ENCODE results near the gene DDIT3. TPM values are rescaled to one million over a fixed set of nuclear protein-coding genes. Genes with fewer than 3 reads are reported as not detected.

Gene DDIT3
- total and polyA plus RNA-seq, 5 donors = 21.8 to 54.6 (median 22.3) TPM

DNA sequence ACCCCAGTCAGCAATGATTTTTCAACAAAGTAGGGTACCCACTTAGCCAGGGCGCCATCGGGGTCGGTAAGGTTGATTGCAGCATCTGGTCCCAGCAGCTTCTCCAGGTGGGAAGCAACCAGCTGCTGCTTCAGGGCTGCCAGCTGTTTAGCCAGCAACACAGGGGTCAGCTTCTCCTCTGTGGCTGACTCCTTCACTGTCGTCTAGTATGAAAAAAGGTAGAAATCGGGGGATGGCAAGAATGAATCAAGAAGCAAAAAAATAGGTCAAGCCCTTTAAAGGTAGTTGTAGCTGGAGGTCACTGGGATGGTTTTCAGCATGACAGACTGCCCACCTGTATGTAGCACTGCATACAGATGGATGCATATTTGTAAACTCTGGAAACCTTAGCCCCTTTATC, 13.9 kb upstream of the DDIT3 start:
- Histone ChIP-seq H3K9me3 (ENCODE audit: control insufficient read depth, low read length) (no peaks in the 10 kb centered on the region), H3K4me1 (ENCODE audit: control insufficient read depth, insufficient read depth, low read length) (no peaks in the 10 kb centered on the region), H3K27me3 (ENCODE audit: control insufficient read depth, insufficient read depth) (no peaks in the 10 kb centered on the region), H3K27ac (ENCODE audit: low read length) (no peak overlapping the region), H3K4me3 (ENCODE audit: low read length) (no peak overlapping the region)
- DNase-seq (no peak), ATAC-seq (no peak)
- 93% methylated on average over 5 of the region's 5 CpGs for WGBS
- intact Hi-C loops (cut with DNase I) = no loop called here

DNA sequence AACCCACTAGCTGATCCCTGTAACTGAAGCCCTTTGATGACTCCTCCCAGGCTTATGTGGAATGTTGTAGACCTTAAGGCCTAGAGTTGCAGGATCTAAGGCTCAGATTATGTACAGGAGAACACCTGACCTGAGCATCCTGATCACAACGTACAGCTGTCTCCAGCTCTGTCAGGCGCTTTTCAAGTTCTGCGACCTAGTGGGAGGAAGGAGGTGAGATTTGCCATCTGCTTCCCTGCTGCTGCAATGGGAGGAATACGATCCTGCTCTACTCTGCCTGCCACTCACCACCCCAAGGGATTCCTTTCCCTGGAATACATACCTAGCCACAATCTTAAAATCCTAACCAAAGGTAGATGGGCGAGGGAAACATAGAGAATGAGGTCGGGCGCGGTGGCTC, 12.8 kb upstream of the DDIT3 start:
- H3K27me3 ChIP-seq (ENCODE audit: control insufficient read depth, insufficient read depth) = no peaks in the 10 kb centered on the region
- H3K9me3 ChIP-seq (ENCODE audit: control insufficient read depth, low read length) = no peaks in the 10 kb centered on the region
- intact Hi-C loops (cut with DNase I) = no loop called here
- ATAC-seq = no peak
- 90% methylated on average over 8 of the region's 8 CpGs for WGBS
- no peak overlapping the region for H3K4me3 ChIP-seq (ENCODE audit: low read length)
- no peak overlapping the region for H3K27ac ChIP-seq (ENCODE audit: low read length)
- DNase-seq = no peak
- H3K4me1 ChIP-seq (ENCODE audit: control insufficient read depth, insufficient read depth, low read length) = no peaks in the 10 kb centered on the region

DNA sequence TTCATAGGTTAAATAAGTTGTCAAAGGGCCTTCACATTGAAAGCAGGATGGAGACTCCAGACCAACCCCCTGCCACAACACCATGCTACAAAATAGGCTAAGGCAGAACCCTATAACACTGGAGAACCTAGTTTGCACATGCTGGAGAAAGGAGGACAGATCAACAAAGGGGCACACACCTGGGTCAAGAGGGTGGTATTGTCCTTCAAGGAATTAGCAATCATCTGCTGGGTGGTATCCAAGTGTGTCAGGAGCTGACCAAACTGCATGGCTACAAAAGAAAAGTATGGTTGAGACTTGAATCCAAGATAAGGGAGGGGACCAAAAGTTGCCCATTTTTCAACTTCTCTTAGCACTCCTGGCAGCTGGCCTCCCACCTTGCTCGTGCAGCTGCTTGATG, 11.5 kb upstream of the DDIT3 start:
- ATAC-seq = no peak
- intact Hi-C loops (cut with DNase I) = no loop called here
- H3K4me1 ChIP-seq (ENCODE audit: control insufficient read depth, insufficient read depth, low read length) = no peaks in the 10 kb centered on the region
- H3K4me3 ChIP-seq (ENCODE audit: low read length) = no peak overlapping the region
- no peaks in the 10 kb centered on the region for H3K9me3 ChIP-seq (ENCODE audit: control insufficient read depth, low read length)
- DNase-seq = no peak
- no peaks in the 10 kb centered on the region for H3K27me3 ChIP-seq (ENCODE audit: control insufficient read depth, insufficient read depth)
- H3K27ac ChIP-seq (ENCODE audit: low read length) = no peak overlapping the region
- 79% methylated on average over 1 of the region's 1 CpG for WGBS

DNA sequence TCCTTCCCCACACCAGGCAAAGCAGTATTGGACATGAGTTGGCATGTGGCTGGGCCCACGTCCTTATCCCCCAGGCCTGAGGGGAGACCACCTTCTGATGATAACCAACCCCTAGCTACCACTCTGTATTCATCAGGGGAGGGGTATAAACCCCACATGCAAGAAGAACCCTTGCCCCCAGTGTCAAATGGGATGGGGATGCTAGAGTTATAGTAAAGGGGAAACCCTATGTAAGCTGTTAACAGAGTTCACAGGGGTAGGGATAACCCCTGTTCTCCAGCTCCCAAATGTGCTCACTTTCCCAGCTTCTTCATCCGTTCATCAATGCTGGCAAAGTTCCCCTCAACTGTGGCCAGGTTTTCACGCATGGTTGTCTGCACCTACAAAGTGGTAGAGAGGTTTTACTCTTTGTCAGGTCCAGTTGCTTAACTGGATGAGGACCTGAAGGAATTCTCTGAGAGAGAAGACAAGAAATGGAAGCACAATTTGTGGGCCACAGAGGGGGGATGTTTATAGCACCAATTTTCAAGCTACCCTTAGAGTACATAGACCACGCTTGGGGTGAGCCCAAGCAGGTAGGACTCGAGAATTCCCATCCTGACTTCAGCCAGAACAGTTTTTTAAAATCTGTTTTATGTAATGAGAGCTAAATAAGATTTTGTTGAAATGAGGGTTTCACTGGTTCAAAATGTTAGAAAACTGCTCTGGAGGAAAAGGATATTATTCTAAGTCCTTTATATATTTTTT, 10.3 kb upstream of the DDIT3 start:
- H3K9me3 ChIP-seq (ENCODE audit: control insufficient read depth, low read length) = no peaks in the 10 kb centered on the region
- H3K27ac ChIP-seq (ENCODE audit: low read length) = no peak overlapping the region
- no peaks in the 10 kb centered on the region for H3K27me3 ChIP-seq (ENCODE audit: control insufficient read depth, insufficient read depth)
- DNase-seq (no peak), ATAC-seq (no peak)
- H3K4me3 ChIP-seq (ENCODE audit: low read length) = no peak overlapping the region
- H3K4me1 ChIP-seq (ENCODE audit: control insufficient read depth, insufficient read depth, low read length) = no peaks in the 10 kb centered on the region
- intact Hi-C loops (cut with DNase I) = no loop called here
- 67% methylated on average over 5 of the region's 5 CpGs for WGBS

DNA sequence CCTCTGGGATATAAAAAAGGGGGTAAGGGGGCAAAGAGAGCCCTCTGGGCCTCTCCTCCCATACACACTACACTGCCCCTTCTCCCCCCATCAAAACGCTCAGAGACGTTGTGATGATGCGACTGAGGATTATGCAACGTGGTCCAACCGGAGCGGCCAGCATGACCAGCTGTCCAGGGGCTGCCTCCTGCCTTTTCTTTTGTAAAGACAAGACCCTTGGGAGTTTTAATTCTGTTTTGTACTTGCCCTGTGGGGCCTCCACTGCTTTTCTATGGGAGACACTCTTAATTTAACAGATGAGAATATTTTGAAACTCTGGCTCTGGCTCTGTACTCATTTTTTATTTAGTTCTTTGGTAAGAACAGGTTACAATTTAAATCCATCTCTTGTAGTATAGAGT, 9.5 kb upstream of the DDIT3 start:
- intact Hi-C loops (cut with DNase I) = no loop called here
- 57% methylated on average over 6 of the region's 6 CpGs for WGBS
- H3K4me3 ChIP-seq (ENCODE audit: low read length) = no peak overlapping the region
- H3K9me3 ChIP-seq (ENCODE audit: control insufficient read depth, low read length) = no peaks in the 10 kb centered on the region
- H3K27me3 ChIP-seq (ENCODE audit: control insufficient read depth, insufficient read depth) = no peaks in the 10 kb centered on the region
- DNase-seq (no peak), ATAC-seq (no peak)
- no peak overlapping the region for H3K27ac ChIP-seq (ENCODE audit: low read length)
- no peaks in the 10 kb centered on the region for H3K4me1 ChIP-seq (ENCODE audit: control insufficient read depth, insufficient read depth, low read length)

DNA sequence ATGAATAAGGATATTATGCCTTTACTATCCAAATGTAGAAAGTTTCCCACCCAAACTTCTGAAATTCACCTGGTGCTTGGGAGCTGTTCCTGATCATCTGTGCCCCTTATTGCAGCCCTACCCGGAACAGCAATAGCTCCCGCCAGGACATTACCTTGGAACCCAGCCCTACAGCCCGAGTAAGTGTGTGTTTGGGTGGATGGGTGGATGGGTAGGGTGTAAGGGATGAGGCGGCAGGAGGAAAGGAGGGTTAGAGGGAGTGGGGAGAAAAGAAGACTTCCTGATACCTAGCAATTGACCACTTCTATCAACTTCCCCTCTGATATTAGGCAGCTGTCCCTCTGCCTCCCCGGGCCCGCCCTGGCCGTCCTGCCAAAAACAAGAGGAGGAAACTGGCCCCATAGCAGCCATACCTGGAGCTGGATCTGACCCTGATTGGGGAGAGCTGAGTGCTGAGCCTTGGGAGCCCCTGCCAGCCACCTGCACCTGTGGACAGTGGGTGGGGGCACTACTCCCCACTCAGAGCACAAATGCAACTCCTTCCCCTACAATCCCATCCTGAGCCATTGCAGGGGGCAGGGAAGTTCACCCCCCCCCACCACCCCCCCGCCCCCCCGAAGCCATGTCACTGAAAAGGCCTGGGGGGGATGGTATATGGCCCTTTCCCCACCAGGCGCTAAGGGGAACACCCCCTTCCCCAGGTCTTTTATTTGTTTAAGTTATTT, 8.7 kb upstream of the DDIT3 start:
- no peak for ATAC-seq
- WGBS = 73% methylated on average over 10 of the region's 10 CpGs
- no peak for DNase-seq

DNA sequence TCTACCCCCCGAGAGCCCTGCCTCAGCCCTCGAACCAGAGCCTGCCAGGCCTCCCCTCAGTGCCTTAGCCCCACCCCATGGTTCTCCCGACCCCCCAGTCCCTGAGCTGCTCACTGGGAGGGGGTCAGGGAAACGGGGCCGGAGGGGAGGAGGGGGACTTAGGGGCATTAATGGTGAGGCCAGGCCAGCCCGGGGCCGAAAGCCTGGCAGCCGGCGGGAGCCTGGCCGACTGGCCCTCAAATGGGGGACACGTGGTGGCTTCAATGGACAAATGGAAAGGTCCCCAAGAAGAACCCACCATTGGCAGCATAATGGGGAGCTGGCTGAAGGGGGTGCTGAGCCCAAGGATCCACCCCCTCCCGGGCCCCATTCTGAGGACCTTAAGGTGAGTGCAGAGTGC, 7.9 kb upstream of the DDIT3 start:
- 74% methylated on average over 12 of the region's 12 CpGs for WGBS
- Histone ChIP-seq H3K27ac (ENCODE audit: low read length) (no peak overlapping the region), H3K4me1 (ENCODE audit: control insufficient read depth, insufficient read depth, low read length) (peaks cover 5% of the 10 kb centered on the region), H3K27me3 (ENCODE audit: control insufficient read depth, insufficient read depth) (no peaks in the 10 kb centered on the region), H3K9me3 (ENCODE audit: control insufficient read depth, low read length) (no peaks in the 10 kb centered on the region), H3K4me3 (ENCODE audit: low read length) (no peak overlapping the region)
- ATAC-seq = no peak
- intact Hi-C loops (cut with DNase I) = no loop called here
- DNase-seq = no peak

More for the DNA sequence above, 8.7 kb upstream of the DDIT3 start:
- Histone ChIP-seq H3K27me3 (ENCODE audit: control insufficient read depth, insufficient read depth) (no peaks in the 10 kb centered on the region), H3K4me1 (ENCODE audit: control insufficient read depth, insufficient read depth, low read length) (peaks cover 3% of the 10 kb centered on the region), H3K9me3 (ENCODE audit: control insufficient read depth, low read length) (no peaks in the 10 kb centered on the region), H3K27ac (ENCODE audit: low read length) (no peak overlapping the region), H3K4me3 (ENCODE audit: low read length) (no peak overlapping the region)
- intact Hi-C loops (cut with DNase I) = no loop called here

DNA sequence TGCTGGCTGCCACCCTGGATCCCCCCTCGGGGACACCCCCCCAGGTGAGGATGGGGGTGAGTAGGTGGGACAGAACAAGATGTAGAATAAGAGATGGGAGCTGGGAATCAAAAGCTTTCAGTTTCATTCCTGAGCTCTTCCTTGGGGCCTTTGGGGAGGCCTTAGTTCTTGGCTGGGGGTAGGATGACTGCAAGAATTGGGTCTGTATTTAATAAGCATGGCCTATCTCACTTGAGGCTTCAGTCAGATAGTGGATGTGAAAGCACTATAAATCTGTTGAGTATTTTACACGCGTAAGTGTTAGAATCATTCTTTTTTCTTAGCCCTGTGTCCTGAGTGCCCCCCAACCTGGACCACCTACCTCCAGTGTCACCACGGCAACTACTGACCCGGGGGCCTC, 6.9 kb upstream of the DDIT3 start:
- DNase-seq = no peak
- H3K4me1 ChIP-seq (ENCODE audit: control insufficient read depth, insufficient read depth, low read length) = peaks cover 5% of the 10 kb centered on the region
- H3K9me3 ChIP-seq (ENCODE audit: control insufficient read depth, low read length) = no peaks in the 10 kb centered on the region
- intact Hi-C loops (cut with DNase I) = no loop called here
- no peak overlapping the region for H3K4me3 ChIP-seq (ENCODE audit: low read length)
- H3K27ac ChIP-seq (ENCODE audit: low read length) = no peak overlapping the region
- no peak for ATAC-seq
- no peaks in the 10 kb centered on the region for H3K27me3 ChIP-seq (ENCODE audit: control insufficient read depth, insufficient read depth)
- WGBS = 71% methylated on average over 5 of the region's 5 CpGs

DNA sequence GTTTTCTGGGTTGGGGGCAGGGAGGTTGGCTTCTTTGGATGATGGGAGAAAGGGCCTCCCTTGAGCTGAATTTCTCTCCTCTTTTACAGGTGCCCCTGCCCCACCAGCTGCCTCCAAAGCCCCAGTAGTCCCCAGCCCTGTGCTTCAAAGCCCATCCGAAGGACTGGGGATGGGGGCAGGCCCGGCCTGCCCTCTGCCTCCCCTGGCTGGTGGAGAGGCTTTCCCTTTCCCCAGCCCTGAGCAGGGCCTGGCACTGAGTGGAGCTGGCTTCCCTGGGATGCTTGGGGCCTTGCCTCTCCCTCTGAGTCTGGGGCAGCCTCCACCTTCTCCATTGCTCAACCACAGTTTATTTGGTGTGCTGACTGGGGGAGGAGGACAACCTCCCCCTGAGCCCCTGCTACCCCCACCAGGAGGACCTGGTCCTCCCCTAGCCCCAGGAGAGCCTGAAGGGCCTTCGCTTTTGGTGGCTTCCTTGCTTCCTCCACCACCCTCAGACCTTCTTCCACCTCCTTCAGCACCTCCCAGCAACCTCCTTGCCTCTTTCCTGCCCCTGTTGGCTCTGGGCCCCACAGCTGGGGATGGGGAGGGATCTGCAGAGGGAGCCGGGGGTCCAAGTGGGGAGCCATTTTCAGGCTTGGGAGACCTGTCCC, 6.3 kb upstream of the DDIT3 start:
- Histone ChIP-seq H3K4me3 (ENCODE audit: low read length) (no peak overlapping the region), H3K9me3 (ENCODE audit: control insufficient read depth, low read length) (no peaks in the 10 kb centered on the region), H3K4me1 (ENCODE audit: control insufficient read depth, insufficient read depth, low read length) (peaks cover 6% of the 10 kb centered on the region), H3K27me3 (ENCODE audit: control insufficient read depth, insufficient read depth) (no peaks in the 10 kb centered on the region), H3K27ac (ENCODE audit: low read length) (no peak overlapping the region)
- DNase-seq (no peak), ATAC-seq (no peak)
- 77% methylated on average over 4 of the region's 4 CpGs for whole genome bisulfite sequencing
- intact Hi-C loops (cut with DNase I) = no loop called here

DNA sequence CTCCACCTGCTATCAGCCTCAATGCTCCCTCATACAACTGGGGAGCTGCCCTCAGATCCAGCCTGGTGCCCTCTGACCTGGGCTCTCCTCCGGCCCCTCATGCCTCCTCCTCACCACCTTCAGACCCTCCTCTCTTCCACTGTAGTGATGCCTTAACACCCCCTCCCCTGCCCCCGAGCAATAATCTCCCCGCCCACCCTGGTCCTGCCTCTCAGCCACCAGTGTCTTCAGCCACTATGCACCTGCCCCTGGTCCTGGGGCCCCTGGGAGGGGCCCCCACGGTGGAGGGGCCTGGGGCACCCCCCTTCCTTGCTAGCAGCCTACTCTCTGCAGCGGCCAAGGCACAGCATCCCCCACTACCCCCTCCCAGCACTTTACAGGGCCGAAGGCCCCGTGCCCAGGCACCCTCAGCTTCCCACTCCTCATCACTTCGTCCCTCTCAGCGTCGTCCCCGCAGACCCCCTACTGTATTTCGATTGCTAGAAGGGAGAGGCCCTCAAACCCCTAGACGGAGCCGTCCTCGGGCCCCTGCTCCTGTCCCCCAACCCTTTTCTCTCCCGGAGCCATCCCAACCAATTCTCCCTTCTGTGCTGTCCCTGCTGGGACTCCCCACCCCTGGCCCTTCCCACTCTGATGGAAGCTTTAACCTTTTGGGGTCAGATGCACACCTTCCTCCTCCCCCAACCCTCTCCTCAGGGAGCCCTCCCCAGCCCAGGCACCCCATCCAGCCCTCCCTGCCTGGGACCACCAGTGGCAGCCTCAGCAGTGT, 5.5 kb upstream of the DDIT3 start:
- Histone ChIP-seq H3K4me3 (ENCODE audit: low read length) (no peak overlapping the region), H3K4me1 (ENCODE audit: control insufficient read depth, insufficient read depth, low read length) (peaks cover 10% of the 10 kb centered on the region), H3K27ac (ENCODE audit: low read length) (no peak overlapping the region), H3K27me3 (ENCODE audit: control insufficient read depth, insufficient read depth) (no peaks in the 10 kb centered on the region), H3K9me3 (ENCODE audit: control insufficient read depth, low read length) (no peaks in the 10 kb centered on the region)
- peak in 1 of 3 donors; percentile 68 for DNase-seq
- ATAC-seq = no peak
- WGBS = 77% methylated on average over 16 of the region's 16 CpGs
- intact Hi-C loops (cut with DNase I) = no loop called here

All from right cardiac atrium (tissue), 5 donors.